GM18519 (cell line): ENCODE results near the gene DNAH6.
A peak's percentile ranks its signal among the peaks of the same experiment; 100 is the strongest.

Experiments
- ATAC-seq: cut with Tn5 transposase; IDR thresholded peaks from one replicate; pipeline ENCODE4 v1.9.1; 2021; ENCODE audit warnings: mild to moderate bottlenecking, moderate library complexity; ENCODE audit not compliant: unreplicated experiment, low FRiP score

DNAH6 gene

DNA sequence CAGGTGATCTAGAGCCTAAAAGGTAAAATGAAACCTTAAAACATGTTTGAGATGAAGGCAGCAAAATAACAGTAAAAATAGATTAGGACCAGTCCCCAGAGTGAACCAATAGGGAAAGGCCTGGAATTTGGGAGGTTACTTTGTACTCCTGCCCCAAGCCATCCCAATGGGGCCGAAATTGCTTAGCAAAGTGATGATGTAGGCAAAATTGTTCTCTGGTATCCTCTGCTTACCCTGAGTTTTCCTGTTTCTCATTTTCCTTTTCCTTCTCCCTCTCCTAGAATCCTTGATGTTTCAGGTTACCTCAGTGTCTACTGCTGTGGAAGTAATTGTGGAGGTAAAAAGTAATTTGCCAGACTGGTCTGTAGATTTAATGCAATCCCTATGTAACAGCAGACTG lies 271.7 kb downstream of the DNAH6 start:
- no peak for ATAC-seq

DNA sequence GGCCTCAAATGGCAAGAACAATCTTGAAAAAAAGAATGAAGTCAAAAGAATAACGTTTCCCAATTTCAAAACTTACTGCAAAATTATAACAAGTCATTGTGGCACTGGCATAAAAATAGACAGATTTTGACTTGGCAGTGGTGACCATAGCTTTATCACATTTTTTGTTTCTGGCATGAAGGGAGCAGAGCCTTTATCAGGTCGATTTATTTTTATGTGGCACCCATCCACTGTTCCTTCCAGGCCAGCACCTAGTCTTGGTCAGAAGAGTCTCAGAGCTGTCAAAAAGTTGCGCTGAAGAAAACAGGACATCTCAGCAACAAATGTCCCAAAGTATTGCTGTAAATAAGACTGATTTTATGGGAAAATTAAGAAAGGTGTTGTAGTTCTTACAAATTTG lies 272.2 kb downstream of the DNAH6 start:
- no peak for ATAC-seq

DNA sequence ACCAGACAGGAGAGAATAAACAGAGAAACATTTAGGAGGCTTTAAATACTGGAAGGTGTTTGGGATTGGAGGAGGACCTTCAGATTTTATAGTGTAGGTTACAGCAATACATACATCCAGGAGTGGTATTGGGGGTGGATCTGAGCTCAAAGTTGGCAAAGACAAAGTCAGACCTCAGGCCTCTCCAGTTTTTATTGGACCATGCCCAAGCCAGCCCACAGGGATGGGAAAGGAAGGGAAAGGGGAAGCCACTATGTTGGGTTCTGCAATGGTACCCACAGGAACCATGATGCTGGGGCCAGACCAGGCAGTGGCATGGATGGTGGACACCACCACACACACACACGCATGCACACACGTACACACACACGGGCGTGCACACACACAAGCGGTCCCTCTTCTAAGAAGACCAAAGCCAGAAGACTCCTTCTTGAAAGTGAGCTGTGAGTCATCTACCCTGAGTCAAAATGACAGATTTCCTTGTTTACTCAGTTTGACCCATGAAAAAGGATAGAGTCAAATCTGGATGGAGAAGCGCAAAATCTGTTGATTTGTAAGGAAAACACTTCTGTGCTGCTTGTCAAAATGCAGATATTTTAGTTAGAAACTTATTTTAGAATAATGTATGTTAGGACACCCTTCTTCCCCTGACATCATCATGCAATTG lies 276.7 kb downstream of the DNAH6 start:
- ATAC-seq = no peak

DNA sequence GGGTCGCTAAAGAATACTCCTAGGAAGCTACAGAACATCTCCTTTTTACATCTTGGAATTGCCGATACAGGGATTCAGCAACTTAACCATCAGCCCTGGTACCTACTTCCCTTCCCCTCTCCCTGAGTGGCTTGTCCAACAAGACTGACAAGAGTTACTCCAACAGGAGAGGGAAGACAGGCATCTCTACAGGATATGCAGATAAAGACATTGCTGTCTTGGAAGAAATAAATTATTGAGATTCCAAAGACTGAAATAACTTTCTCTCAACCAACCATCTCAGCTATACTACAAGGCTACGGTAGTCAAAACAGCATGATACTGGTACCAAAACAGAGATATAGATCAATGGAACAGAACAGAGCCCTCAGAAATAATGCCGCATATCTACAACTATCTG lies 277.3 kb downstream of the DNAH6 start:
- no peak for ATAC-seq

DNA sequence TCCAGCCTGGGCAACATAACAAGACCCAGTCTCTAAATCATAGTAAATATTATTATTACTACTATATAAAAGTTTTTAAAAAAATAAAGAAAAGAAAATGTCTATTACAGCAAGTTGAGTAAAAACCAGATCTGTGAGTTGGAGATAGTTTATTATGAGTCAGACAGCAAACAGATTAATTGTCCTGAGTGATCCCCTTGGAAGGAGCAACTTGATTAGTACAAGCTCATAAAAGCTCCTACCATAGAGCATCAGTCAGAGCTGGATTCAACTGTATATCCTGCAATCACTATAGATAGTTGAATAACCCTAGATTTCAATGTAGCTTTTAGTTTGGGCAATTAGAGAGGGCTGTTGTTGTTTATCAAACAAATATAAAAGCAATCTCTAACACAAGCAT lies 280.5 kb downstream of the DNAH6 start:
- ATAC-seq = no peak

DNA sequence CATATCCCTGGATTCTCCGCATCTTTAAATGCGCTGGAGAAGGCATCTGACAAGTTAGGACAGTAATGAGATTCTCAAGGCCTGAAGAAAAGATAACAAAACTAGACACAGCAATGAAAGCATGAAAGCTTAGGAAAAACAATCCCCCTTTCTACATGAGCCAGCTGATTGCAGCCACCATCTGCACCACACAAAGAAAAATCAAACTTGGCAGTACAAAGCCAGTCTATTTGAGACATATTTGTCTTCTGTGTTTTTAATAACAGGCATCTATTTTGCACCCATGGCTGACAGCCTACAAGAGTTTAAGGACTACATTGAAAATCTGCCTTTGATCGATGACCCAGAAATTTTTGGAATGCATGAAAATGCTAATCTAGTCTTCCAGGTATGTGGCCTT lies 281.0 kb downstream of the DNAH6 start:
- ATAC-seq = no peak

DNA sequence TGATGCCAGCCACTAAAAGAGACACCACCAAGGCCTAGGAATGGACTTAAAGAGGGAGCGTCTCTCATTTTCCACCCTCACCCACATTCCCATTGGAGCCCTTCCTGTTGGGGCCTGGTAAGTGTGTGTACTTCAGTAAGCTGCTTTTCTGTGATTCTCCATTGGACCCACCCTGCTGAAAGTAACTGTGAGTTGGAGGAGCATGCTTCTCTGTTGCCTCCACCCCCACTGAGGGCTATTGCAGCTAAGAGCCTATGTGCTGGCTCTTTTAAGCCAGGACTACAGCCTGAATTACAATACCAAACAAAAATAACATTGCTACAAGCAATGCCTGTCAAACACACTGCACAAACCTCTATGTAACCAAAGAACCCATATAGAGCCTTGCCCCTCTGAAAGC lies 283.5 kb downstream of the DNAH6 start:
- ATAC-seq = peak; percentile 9

DNA sequence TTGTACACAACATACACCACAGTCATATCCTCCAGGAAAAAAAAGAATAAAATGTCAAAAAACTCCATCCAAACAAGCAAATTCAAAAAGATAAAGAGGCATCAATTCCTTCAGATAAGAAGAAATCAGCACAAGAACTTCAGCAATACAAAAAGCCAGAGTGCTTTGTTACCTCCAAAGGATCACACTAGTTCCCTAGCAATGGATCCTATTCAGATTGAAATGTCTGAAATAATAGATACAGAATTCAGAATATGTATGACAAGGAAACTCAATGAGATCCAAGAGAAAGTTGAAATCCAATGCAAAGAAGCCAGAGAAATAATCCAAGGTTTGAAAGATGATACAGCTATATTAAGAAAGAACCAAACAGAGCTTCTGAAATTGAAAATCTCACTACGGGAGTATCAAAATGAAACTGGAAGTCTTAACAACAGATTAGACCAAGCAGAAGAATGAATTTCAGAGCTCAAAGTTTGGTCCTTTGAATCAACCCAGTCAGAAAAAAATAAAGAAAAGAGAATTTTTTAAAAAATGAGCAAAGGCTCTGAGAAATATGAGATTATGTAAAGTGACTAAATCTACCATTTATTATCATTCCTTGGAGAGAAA lies 284.0 kb downstream of the DNAH6 start:
- peak; percentile 84 for ATAC-seq

DNA sequence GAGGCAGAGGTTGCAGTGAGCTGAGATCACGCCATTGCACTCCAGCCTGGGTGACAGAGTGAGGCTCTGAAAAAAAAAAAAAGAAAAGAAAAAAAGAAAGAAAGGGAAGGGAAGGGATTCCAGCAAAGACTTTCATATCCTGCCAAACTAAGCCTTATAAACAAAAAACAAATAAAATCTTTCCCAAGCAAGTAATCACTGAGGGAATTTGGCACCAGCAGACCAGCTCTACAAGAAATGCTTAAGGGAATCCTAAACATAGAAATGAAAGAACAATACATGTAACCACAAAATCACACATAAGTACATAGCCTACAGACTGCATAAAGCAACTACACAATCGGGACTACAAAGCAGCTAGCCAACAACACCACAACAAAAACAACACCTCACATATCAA lies 285.5 kb downstream of the DNAH6 start:
- no peak for ATAC-seq

DNA sequence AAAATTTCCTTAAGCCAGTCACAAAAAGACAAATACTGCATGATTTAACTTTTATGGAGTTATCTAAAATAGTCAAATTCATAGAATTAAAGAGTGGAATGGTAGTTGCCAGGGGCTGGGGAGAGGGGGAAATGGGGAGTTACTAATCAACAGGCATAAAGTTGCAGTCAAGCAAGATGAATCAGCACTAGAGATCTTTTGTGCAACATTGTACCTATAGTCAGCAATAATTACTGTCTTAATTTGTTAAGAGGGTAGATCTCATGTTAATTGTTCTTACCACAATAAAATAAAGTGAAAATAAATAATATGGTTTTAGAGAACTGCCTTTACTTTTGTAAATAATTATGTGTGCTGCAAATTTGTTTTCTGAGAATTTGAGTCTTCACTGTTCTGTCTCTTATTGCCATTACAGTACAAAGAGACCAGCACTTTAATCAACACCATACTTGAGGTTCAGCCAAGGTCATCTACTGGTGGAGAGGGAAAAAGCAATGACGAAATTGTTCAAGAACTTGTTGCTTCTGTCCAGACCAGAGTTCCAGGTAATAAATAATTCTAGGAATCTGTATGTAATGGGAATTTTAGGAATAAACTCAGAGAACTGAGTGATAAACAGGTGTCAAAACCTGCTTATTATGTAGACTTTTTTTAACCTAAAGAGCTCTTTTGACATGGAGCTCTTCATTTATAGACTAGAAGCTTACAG lies 289.1 kb downstream of the DNAH6 start:
- ATAC-seq = no peak

DNA sequence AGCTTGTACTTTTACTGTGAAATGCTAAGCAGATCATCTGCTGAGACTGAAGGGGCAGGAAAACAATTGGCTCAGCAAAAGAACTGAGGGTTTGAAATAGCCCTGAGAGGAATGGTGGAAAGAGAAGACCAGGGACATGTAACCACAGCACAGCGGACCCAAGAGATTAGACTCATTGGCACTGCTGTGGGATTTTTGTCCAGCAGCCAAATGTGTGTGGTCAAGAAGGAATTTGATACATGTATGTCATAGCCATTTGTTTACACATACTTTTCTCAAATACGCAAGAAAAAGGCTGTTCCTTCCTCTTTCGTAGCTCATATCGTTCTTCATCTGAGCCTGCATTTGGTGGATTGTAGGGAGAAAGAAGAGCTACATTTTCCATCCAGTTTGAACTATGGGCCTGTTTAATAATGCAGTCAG lies 290.8 kb downstream of the DNAH6 start:
- no peak for ATAC-seq

DNA sequence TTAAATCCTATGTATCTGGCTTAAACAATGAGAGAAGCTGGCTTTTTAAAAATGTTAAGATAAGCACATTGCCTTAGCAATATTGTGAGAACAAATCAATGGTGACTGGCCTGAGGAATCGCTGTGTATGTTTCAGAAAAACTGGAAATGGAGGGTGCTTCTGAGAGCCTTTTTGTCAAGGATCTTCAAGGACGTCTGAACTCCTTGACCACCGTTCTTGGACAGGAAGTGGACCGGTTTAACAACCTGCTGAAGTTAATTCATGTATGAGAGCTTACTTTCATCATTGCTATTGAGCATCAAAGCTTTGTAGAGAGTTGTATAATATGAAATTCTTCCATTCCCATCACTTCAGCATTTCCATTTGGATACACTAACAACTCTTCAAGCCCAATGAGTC lies 292.0 kb downstream of the DNAH6 start:
- ATAC-seq = no peak

DNA sequence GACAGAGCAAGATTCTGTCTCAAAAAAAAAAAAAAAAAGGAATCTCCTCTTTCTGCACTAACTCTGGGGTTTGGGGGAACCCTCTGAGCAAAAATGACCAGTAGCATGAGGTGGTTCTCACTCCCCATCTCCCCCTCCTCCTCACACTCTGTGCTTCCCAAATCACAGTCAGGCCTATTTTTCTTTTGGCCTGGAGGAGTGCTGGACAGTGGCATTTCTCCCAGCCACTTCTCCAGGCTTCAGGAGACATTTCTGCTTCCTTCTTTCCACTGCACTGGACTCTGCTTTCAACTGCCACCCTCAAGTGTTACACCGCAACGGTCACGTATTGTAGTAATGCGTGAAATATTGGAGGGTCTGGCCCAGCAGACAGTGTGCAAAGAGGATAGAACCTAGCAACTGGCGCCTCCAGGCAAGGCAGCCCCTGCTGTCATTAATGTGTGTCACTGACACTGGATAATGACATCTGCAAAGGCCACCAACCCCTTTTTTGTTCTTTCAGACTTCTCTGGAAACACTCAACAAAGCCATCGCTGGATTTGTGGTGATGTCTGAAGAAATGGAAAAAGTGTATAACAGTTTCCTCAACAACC lies 295.6 kb downstream of the DNAH6 start:
- no peak for ATAC-seq

DNA sequence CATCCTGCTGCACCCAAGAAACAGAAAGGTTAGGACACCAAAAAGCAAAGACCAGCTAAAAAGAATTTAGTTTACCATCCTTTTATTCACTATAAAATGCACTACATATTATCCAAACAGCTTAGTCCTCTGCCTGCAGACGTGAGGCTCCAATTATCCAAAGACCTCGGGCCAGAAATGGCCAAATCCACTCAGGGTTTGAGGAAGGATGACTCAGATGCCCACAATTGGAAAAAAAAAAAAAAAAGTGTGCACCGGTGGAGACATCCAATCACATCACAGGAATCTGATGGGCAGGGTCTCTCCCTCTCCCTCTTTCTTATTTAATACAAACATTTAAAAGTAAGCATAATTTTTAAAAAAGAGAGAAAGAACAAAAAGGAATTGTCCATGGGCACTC lies 298.8 kb downstream of the DNAH6 start:
- ATAC-seq = no peak

DNA sequence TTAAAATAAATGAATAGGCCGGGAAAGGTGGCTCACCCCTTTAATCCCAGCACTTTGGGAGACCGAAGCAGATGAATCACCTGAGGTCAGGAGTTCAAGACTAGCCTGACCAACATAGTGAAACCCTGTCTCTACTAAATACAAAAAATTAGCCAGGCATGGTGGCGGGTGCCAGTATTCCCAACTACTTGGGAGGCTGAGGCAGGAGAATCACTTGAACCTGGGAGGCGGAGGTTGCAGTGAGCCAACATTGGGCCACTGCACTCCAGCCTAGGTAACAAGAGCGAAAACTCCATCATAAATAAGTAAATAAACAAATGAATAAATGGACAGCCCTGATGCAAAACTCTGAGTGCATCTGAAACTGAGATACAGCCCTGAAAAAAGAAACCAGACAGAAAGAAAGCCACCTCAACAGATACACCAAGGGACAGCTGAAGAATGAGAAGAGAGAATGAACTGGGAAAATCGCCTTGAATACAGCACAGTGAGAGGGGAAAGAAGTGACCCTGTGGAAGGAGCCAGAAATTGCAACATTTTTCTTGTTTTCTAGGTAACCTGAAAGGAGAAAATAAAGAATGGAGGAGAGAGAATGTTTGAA lies 300.2 kb downstream of the DNAH6 start:
- ATAC-seq = peak; percentile 47

DNA sequence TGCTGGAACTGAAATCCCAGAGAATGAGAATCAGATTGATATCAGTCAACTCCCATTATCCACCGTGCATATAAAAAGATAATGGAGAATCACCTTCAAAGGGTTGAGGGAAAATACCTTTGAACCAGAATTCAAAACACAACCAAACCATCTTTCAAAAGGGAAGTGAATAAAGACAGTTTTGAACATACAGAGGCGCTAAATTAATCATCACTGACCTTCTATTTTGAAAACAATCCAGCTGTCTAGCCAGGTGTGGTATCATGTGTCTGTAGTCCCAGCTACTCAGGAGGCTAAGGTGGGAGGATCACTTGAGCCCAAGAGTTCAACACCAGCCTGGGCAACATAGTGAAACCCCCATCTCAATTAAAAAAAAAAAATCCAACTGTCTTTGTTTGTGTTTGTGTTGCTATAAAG lies 300.9 kb downstream of the DNAH6 start:
- peak; percentile 94 for ATAC-seq

DNA sequence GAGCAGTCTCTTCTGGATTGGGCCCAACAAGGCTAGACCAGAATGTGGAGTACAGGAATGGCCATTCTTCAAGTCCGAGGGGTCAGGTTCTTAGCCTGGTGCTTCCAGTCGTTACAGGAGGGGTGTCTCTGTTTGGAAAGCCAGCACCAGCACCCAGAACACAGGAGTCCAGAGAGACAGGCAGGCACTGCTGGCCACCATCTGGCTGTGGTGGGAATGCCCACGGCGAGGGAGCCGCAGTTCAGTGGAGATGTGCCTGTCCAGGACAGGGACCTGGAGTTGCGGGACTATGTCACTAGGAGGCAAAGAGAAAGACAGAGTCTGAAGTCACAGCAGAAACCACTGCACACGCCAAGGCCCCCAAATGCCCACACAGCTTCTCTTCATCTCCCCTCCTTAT lies 305.5 kb downstream of the DNAH6 start:
- no peak for ATAC-seq

DNA sequence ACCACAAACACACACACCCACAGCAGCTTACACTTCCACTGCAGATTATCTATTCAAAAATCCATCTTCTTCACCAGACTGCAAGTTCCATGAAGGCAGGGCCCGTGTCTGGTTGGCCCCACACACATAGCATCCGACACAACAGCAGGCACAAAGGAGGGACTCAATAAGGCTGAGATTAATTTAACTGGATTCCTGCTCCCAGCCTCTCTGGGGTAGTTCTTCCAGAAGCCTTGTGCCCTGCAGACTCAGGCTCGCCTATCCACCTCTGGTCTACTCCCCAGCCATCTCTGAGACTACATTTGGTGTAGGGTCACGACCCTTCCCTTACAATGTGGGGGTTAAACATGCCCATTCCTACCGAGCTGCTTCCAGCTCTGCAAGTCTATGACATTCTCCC lies 306.9 kb downstream of the DNAH6 start:
- ATAC-seq = no peak

DNA sequence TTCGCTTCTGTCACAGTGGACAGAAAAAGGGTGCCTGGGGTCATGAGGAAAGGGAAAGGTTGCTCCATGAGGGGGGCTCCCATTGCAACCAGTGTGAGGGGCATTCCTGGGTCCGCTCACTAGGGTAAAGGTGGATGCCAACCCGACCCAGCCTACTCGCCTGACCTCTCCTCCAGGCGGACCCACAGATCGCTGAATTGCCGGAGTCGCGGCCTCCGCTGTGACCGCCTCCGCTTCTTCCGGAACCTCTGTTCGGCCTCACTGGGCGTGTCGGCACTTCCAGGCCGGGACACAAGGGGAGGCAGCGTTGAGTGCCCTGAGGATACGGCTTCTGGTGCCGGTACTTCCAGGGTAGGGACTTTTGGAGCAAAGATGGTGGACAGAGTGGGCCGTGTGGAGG lies 307.5 kb downstream of the DNAH6 start:
- no peak for ATAC-seq

DNA sequence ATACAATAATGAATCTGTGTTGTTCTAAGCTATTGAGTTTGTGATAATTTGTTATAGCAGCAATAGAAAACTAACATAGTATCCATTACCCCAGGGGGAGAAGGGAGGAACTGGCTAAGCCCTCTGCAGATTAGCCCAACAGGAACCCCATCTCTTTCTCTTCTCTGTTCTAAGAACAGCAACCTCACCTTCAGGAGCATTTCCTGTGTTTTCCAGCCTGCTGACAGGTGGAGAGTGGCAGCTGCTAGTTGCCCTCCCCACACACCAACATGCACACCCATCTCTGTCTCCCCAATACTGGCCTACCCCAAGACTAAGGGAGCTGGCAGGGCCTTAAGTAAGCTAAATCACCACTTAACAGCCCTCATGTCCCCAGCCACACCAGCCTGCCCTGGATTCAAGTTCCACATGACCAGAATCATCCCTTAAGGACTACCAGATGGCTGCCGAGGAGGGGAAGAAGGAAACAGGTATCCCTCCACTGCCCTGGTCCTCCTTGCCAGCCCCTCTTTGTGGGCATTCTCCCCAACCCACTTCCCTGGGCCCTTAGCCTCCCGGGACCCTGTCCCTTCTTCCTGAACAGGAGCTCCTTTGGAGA lies 311.8 kb downstream of the DNAH6 start:
- ATAC-seq = no peak

DNA sequence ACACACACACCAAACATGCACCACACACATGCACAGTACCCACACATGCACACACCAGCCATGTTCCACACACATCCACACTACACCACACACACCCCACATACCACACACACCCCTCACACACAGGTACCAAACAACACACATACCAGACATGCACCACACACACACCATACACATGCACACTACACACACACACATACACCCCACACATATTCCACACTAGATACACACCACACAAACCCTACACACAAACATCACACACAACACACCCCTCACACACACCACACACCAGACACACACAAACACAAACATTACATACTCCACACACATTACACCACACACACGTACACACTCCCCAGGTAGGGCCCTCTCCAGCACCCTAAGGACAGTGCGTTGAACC lies 313.4 kb downstream of the DNAH6 start:
- ATAC-seq = no peak
